GM12892 (cell line): Measurements from ENCODE around the gene ECI1.

Source experiments
- DNase-seq: peaks from one replicate; pipeline ENCODE4 v3.0.0; 2011; ENCODE audit not compliant: insufficient read length
- FAIRE-seq: peaks from 2 replicates; lab custom pipeline; 2011; peaks lifted over from hg19 to GRCh38; lab: Jason Lieb, UNC
- POLR2A ChIP-seq: IDR thresholded peaks from 2 replicates; pipeline ENCODE4 v1.6.1; 2011; ENCODE audit warnings: low read depth, low read length, control low read depth
- POLR2AphosphoS5 ChIP-seq: IDR thresholded peaks from 2 replicates; pipeline ENCODE4 v1.6.1; 2011; ENCODE audit warnings: low read depth, low read length, control low read depth
- TAF1 ChIP-seq: IDR thresholded peaks from 2 replicates; pipeline ENCODE4 v1.6.1; 2011; ENCODE audit warnings: low read depth, mild to moderate bottlenecking, control low read depth, low read length, borderline replicate concordance

Gene ECI1

GRCh38 chr16:2210386-2211365, 40.7 kb downstream of the ECI1 start, which contains the start of gene BRICD5:
TSS of gene BRICD5 (minus strand) at chr16:2210863. CDS start at chr16:2210833, 30 bp downstream.
- TF ChIP-seq TAF1 (no peak), POLR2A (peak; percentile 13; the same call in 1 of the 2 replicates), POLR2AphosphoS5 (peak; percentile 11; the same call in 1 of the 2 replicates)
- DNase-seq = no peak
- no peak for FAIRE-seq

DNA sequence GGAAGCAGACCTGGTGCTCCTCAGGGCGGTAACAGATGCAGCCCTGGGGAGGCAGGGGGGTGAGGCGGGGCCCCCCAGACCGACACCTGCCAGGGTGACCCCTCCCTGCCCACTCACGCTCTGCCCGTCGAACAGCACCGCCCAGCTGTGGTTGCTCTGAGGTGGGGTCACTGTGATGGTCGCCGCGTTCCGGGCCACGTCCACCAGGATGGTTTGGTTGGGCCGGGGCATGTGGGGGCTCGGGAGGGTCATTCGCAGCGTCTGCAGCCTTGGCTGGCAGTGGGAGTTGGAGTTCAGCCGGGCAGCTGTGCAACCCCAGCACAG, 41.4 kb downstream of the ECI1 start:
- no peak for TF ChIP-seq TAF1
- no peak for TF ChIP-seq POLR2AphosphoS5
- no peak for TF ChIP-seq POLR2A

GRCh38 chr16:2209258-2210008, 42.0 kb downstream of the ECI1 start:
- FAIRE-seq (no peak), DNase-seq (no peak)
- TF ChIP-seq POLR2A = no peak
- TF ChIP-seq POLR2AphosphoS5 = no peak
- no peak for TF ChIP-seq TAF1

More for the DNA sequence above, 41.4 kb downstream of the ECI1 start:
- no peak for FAIRE-seq
- no peak for DNase-seq

GRCh38 chr16:2208772-2209171, 42.6 kb downstream of the ECI1 start:
- no peak for FAIRE-seq
- no peak for TF ChIP-seq POLR2A
- no peak for TF ChIP-seq TAF1
- no peak for TF ChIP-seq POLR2AphosphoS5

GRCh38 chr16:2208308-2208707, 43.1 kb downstream of the ECI1 start:
- FAIRE-seq = no peak
- DNase-seq = no peak
- TF ChIP-seq TAF1 (no peak), POLR2A (no peak), POLR2AphosphoS5 (no peak)

More at GRCh38 chr16:2208772-2209171, 42.6 kb downstream of the ECI1 start:
- no peak for DNase-seq

- no peak for DNase-seq
- TF ChIP-seq POLR2A (no peak), TAF1 (no peak), POLR2AphosphoS5 (no peak)
- no peak for FAIRE-seq
Observed at GRCh38 chr16:2207872-2208271, 43.5 kb downstream of the ECI1 start.

DNA sequence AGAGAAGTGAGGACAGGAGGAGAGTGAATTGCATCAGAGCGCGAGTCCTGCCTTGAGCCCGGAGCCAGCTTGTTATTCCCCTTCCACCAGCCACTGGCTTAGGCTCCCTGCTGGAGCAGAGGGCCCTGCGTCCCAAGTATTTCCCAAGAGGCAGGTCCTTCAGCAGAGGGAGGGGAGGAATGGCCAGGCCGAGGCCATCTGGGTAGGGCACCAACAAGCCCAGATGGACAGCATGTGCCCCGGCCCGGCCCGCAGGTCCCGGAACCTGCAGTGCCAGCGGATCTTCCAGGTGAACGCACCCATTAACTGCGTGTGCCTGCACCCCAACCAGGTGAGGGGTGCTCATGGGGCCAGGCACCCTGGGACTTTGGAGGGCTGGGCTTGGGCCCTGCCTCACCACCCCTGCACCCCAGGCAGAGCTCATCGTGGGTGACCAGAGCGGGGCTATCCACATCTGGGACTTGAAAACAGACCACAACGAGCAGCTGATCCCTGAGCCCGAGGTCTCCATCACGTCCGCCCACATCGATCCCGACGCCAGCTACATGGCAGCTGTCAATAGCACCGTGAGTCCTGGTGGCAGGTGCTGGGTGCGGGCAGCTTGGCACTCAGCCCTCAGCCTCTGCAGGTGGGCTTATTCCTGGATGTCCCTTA, 44.5 kb downstream of the ECI1 start:
- TF ChIP-seq POLR2AphosphoS5 = no peak
- TF ChIP-seq POLR2A = no peak
- TF ChIP-seq TAF1 = no peak
- no peak for DNase-seq
- no peak for FAIRE-seq

GRCh38 chr16:2206420-2206779, 45.0 kb downstream of the ECI1 start:
- FAIRE-seq = peak; percentile 61
- TF ChIP-seq POLR2A (no peak), POLR2AphosphoS5 (no peak), TAF1 (no peak)
- no peak for DNase-seq

GRCh38 chr16:2205967-2206313, 45.4 kb downstream of the ECI1 start:
- DNase-seq (no peak), FAIRE-seq (no peak)
- TF ChIP-seq POLR2AphosphoS5 = no peak
- TF ChIP-seq TAF1 = no peak
- TF ChIP-seq POLR2A = no peak

DNA sequence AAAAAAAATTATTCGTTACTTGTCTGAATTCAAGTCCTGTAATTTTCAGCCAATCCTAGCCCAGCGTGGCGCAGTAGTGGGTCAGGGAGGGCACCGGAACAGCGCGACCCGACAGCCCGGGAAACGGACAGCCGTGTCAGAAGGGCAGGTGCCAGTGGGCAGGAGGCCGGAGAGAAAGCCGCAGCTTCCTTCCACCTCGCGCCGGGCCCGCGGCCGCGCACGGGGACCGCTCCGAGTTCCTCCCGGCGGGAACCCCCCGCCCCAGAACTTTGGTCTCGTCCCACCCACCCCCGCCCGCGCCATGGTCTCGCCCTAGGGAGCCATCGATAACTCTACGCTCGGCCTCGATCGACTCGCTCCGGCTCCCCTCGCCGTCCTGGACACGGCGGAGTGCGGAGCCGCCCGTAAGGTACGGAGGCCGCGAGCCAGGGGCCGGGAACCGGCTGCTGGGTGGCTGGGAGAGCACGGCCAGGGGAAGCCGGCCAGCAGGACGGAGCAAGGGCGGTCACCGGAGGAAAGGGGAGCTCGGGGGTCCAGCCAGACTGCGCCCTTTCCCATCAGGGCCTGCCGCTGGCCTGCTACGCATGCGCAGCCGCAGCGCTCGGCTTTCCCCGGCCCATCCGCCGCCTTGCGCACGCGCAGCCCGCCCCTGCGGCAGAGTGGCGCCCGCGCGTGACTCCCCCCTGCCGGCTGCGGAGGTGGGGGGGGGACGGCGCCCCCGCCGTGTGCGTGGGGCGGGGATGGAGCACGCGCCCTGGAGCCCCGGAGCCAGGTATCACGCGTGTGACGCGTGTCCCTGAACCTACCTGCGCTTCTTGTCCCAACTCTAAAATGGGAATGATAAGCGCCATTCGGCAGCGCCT, 46.1 kb downstream of the ECI1 start, which contains the start of gene MLST8:
MLST8 (plus strand) TSS at position 351 of the 863 bp plus-strand sequence. CDS start 632 bp downstream, outside the sequence.
- TF ChIP-seq TAF1 = peak; percentile 56
- TF ChIP-seq POLR2A = peak; percentile 95
- peak; percentile 90 for TF ChIP-seq POLR2AphosphoS5
- peak; percentile 98 for FAIRE-seq
- peak; percentile 100 for DNase-seq
